Hematopoietic multipotent progenitor cell treated with erythropoietin and hydrocortisone succinate and interleukin-3 and kit ligand, for 17 days (in vitro differentiated cells): ENCODE results near the gene C13orf46.
"Not testable (repeated sequence)": the region's sequence is repeated elsewhere in the genome, so short reads cannot be mapped to it uniquely, and the experiment has no call there.

ENCODE experiments used
- DNase-seq: peaks from one replicate; pipeline ENCODE4 v3.0.0-alpha.2; 2015; ENCODE audit warnings: low spot score

Gene C13orf46

DNA sequence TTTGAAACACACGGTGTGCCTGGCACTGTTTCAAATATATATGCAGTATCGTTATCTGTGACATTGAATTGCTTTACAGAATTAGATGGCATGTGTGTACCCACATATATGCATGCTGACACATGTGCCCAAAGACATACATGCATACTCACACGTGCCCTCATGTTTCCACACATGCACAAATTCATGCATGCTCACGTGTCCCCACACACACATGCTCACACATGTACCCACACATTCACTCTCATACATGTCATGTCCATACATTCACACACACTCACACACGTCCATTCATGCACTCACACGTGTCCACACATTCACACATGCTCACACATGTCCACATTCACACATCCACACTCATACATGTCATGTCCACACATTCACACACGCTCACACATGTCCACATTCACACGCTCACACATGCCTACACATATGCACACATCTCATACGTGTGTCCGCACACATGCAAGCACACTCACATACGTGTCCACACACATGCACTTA is 17.9 kb upstream of the C13orf46 start:
- DNase-seq, result no peak

DNA sequence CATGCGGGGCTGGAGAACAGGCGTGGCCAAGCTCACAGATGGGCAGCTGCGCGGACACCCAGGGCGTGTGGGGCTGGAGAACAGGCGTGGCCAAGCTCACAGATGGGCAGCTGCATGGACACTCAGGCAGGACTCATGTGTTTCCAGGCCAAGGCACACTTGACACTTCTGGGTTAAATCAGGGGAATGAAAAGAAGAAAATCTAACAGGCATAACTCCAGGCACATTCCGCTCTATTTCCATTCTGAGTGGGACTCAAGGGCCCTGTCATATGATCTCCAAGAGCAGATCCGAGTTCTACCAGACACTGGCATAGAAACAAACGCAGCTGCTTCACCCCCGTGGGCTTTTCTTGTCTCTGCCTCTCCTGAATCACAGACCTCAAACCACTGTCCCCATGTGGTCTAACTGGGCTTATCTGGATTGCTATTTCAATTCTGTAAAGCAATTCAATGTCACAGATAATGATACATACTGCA is 17.4 kb upstream of the C13orf46 start:
- no peak for DNase-seq

DNA sequence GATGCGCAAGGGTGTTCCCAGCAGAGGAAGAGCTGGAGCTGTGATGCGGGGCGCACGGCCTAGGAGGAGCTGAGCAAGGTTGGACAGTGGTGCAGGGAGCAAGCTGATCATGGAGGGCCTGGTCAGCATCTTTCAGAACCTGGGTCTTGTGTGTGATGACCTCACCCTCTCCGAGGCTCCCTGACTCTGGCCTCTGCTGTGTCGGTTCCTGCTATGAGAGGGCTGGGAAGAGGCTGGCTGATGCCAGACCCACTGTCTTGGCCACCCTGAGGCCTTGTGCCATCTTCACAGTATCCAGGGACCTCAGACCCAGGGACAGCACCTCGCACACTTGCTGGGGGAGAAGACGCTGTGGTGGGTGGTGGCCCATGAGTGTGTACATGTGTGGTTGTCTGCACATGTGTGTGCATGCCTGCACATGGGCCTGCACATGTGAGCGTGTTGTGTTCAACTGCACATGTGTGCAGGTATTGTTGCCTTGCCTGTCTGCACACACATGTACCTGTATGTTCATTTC is 16.5 kb upstream of the C13orf46 start:
- no peak for DNase-seq

DNA sequence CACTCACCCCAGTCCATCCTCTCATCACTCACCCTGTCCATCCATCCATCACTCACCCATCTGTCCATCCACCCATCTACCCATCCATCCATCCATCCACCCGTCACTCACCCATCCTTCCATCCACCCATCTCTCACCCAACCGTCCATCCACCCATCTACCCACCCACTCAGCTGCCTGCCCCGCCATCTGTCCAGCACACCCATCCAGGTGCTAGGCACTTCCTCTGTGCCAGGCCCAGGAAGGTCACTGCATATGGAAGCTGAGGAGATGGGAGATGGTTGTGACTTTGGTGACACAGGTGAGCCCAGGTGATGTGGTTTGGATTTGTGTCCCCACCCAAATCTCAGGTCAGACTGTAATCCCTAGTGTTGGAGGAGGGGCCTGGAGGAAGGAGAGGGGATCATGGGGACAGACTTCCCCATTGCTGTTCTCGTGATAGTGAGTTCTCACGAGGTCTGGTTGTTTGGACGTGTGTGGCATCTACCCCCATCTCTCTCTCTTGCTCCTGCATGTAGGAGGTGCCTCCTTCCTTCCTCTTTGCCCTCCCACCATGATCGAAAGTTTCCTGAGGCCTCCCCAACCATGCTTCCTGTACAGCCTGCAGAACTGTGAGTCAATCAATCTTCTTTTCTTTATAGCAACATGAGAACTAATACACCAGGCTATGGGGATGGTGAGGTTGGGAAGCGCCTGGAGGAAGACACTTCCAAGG is 15.9 kb upstream of the C13orf46 start:
- no peak for DNase-seq

DNA sequence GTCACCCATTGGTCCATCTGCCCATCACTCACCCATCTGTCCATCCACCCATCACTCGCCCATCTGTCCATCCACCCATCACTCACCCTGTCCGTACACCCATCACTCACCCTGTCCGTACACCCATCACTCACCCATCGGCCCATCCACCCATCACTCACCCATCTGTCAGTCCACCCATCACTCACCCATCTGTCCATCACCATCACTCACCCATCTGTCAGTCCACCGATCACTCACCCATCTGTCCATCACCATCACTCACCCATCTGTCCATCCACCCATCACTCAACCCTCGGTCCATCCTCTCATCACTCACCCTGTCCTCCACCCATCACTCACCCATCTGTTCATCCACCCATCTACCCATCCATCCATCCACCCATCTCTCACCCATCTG is 15.0 kb upstream of the C13orf46 start:
- DNase-seq, result not testable (repeated sequence)

DNA sequence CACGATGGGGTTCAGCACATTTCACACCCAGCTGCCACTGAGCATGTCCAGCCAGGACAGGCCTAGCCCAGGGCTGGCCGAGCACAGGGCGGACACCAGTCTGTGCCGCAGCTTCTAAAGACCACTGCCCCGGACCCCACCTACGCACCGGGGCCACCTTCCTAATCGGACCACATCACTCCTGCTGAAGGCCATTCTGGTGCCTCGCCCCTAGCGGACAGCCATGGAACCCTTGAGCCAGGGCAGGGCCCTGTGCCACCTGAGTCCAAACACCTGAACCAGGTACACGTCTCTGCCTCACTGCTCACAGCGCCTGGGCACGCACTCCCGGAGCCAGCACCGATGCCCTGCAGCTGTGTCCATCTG is 8.4 kb upstream of the C13orf46 start:
- DNase-seq, result no peak

DNA sequence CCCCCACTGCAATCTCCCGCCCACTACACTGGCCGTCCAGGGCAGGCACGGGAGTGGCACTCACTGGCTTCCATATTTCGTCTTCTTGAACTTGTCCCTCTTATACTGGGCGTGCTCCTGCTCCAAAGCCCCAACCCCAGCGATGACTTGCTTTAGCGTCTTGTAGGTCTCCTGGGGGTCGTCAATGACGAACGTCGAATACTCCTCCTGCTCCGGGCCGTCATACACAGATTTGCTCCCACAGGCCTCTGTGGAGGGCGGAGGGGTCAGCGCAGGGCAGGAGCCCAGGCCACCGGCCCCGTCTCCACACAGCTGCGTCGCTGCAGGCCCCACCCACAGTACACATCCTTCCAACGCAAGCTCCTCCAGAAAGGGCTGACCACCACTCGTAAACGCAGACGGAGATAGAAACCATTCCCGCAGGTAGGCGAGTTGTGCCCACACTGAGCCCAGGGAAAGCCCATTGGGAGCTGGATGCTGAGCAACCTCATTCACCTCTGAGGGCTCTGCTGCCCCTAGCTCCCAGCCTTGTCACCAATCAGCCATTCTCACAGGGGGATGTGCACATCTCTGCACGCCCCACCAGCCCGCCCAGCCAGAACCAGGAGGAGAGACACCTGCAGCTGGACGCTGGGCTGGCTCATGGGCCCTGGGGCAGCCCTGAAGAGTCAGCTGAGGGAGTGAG is 7.9 kb upstream of the C13orf46 start:
- DNase-seq, result no peak

DNA sequence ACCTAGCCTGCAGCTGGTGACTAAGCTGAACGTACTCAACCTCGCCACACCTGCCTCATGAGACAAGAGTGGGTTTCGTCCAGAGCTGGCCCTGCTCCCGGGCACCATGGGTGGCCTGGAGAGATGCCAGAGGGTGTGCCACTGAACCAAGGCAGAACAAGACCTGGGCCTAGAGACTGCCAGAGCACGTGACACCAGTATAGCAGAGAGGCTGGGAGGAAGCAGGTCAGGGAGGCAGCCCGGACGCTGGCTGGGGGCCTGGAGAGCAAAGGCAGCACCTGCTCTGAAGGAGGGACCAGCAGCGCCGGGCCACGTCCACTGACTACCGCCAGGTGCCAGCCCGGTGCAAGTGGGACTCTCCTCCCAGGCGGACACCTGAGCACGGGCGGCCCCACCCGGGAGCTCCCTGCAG is 7.3 kb upstream of the C13orf46 start:
- no peak for DNase-seq

DNA sequence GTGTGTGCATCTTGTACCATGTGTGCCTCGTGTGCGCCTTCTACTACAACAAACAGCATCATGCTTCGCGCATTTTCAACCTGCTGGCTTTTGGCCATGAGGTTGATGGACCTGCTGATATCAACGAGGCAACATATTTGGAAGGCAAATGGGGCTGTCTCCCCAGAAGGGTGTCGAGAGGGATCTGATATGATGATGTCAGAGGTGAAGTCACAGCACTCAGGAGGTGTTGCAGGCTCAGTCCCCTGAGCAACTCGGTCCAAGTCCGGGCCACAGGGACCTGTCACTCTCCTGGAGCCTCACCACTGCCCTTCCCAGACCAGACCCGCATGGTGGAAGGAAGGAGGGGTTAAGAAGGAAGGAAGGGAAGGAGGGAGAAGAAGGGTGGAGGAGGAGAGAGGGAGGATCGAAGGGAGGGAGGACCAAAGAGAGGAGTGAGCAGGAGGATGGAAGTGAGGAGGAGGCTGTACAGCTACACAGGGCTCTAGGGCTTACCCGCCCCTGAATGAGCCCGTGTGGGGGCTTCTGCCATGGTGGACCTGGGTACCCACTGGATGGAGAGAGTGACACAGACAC is 6.7 kb upstream of the C13orf46 start:
- DNase-seq, result no peak

DNA sequence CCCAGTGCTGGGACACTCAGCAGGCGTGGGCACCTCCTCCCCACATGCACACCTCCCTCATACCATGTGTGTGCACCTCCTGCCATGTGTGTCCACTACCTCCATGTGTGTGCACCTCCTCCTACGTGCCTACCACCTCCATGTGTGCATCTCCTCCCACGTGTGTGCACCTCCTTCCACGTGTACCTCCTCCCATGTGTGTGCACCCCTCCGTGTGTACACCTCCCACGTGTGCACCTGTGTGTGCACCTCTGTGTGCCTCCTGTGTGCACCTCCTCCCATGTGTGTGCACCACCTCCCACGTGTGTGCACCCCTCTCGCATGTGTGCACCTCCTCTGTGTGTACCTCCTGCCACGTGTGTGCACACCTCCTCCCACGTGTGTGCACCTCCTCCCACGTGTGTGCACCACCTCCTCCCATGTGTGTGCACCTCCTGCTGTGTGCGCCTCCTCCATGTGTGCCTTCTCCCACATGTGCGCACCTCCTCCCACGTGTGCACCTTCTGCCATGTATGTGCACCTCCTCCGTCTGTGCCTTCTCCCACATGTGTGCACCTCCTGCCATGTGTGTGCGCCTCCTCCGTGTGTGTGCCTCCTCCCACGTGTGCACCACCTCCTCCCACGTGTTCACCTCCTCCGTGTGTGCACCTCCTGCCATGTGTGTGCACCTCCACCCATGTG is 6.1 kb upstream of the C13orf46 start:
- DNase-seq, result no peak

DNA sequence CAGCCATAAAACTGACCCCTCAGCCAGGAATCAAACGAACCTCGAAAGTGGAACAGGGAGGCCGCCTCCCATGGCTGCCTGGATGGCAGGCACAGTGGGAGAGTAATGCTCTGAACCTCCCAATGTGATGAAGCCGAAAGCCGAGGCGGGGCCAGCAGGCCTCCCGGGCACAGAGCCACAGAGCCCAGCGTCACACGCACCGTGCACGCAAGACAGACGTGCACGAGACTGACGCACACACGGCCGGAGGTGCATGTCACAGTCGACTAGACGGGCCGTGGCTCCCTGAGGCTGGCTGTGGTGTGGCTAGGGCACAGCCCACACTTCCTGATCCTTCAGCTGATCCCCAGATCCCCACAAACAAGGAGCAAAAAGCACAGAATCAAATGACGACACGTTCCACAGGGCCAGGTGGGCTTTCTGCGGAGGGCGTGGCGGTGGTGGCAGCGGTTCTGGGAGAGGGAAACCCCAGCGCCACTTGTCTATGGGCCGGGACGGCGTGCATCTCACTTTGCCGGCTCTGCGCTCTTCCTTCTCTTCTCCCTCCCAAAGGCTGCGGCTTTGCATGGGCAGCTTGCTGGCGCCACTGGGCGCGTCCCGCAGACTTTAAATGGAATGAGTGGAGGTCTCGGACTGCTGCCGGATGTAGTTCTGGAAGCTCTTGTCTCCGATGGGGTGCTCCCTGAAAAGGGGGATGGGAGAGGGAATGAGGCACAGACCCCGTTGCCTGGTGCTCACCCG is 5.0 kb upstream of the C13orf46 start:
- DNase-seq, result no peak

DNA sequence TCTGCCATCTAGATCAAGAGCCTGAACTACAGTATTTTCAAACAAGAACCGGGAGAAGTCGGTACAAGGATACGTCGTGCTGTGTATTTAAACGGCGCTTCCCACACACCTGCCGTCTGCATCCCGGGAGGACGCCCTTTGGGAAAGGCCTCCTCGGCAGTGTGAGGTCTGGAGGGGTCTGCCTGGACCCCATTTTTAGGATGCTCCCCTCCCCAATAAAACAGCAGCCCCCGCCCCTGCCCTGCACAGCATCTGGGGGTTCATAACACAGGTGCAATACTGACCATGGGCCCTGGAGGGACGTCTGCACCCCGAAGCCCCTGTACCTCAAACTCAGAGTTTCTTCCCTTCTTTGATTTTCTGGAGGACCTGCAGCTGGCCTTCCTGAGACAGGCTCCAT is 4.1 kb upstream of the C13orf46 start:
- DNase-seq, result no peak

DNA sequence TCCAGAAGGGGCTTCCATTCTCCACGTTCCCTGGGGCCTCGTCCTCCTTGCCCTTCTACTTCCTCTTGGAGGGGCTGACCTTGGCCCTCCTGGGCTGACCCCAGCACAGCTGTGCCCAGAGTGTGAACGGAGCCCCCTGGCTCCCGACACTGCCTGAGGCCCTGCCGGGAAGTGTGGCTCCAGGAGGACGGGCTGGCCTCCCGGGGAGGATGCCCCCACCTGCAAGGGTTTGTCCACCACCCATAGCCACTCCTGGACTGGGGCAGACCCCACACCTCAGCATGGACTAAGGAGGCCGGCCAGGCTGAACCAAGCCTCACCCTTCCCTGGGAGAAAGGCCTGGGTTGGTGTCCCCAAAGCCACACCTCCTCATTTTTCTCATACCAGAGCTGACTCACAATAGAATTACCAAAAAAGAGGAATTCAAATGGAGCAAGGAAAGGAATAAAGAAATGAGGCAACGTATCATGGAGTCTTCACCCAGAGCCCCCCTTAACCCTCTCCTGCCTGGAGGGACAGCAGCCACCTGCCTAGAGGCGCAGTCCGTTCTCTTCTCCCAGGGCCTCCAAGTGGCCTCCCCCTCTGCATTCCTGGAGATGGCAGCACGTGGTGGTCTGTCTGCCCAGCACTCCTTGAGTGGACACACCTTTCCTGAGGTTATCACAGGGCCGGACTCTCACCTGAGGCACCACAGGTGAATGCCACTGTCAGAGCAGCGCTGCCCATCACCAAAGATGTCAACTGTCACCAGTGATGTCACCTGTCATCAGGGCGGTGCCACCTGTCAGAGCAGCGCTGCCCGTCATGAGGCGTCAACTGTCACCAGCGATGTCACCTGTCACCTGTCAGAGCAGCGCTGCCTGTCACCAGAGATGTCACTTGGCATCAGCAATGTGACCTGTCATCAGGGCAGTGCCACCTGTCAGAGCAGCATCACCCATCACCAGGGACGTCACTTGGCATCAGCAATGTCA is 3.1 kb upstream of the C13orf46 start:
- DNase-seq, result no peak

DNA sequence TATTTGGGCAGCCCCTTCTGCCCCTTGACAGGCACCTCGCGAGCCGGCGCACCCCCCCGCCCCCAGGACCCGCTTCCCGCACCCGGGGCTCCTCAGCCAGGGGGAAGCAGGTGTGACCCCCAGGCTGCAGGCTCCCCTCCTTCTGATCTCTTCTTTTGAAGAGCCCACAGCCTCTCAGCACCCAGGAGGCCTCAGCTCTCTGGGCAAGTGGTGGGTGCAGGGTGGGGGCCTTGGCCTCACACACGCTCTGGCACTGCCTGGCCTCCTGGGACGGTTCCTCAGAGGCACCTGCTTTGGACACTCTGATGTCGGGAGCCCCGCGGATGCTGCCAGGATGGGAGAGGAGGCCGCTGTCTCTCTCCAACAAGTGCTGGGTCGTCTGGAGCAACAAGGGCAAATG is 1.5 kb upstream of the C13orf46 start:
- no peak for DNase-seq

DNA sequence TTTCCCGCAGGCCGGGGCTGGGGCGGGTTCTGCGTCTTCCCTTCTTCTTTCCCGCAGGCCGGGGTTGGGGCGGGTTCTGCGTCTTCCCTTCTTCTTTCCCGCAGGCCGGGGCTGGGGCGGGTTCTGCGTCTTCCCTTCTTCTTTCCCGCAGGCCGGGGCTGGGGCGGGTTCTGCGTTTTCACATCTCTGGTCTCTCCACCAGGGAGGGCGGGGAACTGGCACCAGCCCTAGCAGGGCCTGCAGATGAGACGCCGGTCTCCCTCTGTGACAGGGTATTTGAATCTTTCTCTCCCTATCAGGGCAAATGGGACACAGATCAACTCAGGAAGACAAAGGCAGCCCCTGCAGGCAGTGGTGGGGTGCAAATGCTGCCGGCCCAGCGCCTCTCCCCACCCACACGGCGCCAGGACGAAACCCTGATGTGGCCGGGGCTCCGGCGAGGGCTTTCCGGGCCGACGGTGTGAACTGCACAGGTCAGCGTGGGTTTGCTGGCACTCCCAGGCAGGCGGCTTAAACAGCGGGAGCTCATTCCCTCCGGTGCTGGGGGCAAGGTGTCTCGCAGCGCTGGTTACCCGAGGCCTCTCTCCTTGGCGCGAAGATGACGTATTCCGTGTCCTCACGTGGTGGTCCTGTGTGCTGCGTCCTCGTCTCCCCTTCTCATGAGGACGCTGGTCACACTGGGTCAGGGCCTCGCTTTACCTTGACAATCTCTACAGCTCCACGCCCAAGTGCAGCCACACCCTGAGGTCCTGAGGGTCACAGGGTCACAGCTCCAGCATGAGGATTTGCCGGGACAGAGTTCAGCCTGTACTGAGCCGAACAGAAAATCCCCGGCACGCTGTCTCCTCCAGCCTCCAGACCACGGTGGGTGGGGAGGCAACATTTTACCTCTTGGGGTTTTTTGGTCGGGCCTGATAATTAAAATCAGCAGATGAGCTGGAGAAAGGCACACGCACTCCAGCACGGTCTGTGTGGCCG is 717 bp upstream of the C13orf46 start:
- no peak for DNase-seq

DNA sequence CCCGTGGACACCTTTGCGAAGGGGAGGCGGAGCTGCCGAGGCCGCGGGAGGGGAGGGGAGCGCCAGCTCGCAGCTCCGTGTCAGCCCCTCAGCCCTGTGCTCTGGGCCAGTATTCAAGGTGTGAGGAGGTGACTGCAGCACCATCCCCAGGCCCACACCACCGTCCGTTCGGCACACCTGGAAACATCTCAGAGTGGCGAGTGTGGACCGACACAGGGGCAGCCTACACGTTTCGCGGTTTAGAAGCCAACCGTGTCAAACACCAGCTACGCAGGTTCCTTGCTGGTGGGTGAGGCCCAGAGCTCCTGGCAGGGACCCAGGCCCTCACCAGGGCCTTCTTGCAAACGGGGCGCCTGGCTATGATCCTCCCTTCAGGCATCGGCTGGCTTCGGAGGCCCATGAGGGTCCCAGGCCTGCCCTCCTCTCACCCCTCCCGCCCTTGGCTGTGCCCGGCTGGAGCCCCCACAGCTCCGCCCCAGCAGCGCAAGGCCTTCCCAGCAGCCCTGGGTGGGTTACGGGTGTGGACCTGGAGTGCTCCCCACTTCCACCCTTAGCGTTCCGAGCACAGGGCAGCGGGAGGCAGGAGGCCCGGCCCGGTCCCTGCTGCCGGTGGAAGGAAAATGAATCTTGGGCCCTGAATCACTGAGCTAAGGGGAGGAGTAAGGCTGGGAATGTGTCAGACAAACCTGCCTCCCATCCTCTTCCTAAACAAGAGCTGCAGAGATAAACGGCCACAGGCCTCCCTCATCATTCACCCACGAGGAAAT is 1.2 kb downstream of the C13orf46 start:
- no peak for DNase-seq

DNA sequence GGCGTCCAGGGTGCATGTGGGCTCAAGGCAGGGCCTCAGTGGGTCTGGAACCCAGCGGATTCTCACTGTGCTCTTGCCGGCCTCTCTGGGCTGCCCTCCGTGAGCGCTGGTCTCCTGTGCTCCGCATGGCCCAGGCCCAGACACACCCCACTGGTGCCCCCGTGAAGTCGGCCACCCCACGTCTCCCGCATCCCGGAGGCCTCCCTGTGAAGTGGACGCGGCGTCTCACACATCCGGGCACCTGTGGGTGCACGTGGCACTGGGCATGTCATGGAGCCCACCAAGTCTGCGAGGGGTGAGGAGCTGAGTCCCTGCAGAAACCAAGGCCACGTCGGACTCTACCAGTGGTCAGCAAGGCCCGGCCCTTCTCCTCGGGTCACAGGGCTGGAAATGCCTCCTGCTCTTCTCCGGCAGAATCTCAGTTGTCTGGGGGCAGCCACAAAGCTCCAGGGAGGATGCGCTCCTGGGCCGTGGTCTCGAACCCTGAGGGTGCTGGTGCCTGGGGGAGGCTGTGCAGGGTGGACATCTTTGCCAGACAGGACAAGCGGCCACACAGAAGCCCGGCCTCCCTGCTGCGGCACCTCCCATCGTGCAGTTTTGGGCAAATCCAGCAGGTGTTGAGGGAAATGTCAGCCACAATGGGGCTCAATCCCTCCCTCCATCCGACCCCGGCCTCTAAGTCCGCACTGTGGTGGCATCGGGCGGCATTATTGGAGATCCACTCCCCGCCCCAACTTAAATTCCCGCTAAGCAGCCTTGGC is 2.2 kb downstream of the C13orf46 start:
- DNase-seq, result no peak
